NT2/D1 (cell line): ENCODE results near the gene DAB2IP.

Experiments
- SUZ12 ChIP-seq: IDR thresholded peaks from 2 replicates; pipeline ENCODE4 v1.6.1; 2011; ENCODE audit not compliant: insufficient read length, insufficient read depth; ENCODE audit errors: extremely low read depth
- YY1 ChIP-seq: IDR thresholded peaks from 2 replicates; pipeline ENCODE4 v1.6.1; 2011; ENCODE audit not compliant: insufficient read length, insufficient read depth

GRCh38 chr9:121760571-121760970, 109.1 kb downstream of the DAB2IP start:
- TF ChIP-seq SUZ12 (no peak), YY1 (no peak)
